GM12891 (cell line): Measurements from ENCODE around the gene KDM5A.
"Not testable (repeated sequence)": the region's sequence is repeated elsewhere in the genome, so short reads cannot be mapped to it uniquely, and the experiment has no call there.

Experiments
- DNase-seq: peaks from one replicate; pipeline ENCODE4 v3.0.0; 2011; ENCODE audit warnings: low spot score; ENCODE audit not compliant: insufficient read length
- FAIRE-seq: peaks from 2 replicates; lab custom pipeline; 2011; peaks lifted over from hg19 to GRCh38; lab: Jason Lieb, UNC
- PAX5 ChIP-seq: IDR thresholded peaks from 2 replicates; pipeline ENCODE4 v1.6.1; 2011; ENCODE audit warnings: low read length, moderate library complexity, mild to moderate bottlenecking; ENCODE audit not compliant: insufficient read depth, severe bottlenecking
- POLR2A ChIP-seq: IDR thresholded peaks from 2 replicates; pipeline ENCODE4 v1.6.1; 2011; ENCODE audit warnings: low read depth, low read length, control low read depth
- POLR2AphosphoS5 ChIP-seq: IDR thresholded peaks from 2 replicates; pipeline ENCODE4 v1.6.1; 2011; ENCODE audit warnings: low read depth, low read length, control low read depth
- POU2F2 ChIP-seq: IDR thresholded peaks from 2 replicates; pipeline ENCODE4 v1.6.1; 2011; ENCODE audit warnings: low read depth, mild to moderate bottlenecking, control low read depth, low read length, moderate library complexity
- SPI1 ChIP-seq: IDR thresholded peaks from 2 replicates; pipeline ENCODE4 v1.6.1; 2011; ENCODE audit warnings: low read depth, low read length, control low read depth
- TAF1 ChIP-seq: IDR thresholded peaks from 2 replicates; pipeline ENCODE4 v1.6.1; 2011; ENCODE audit warnings: low read depth, low read length, control low read depth

The KDM5A gene

GRCh38 chr12:304805-305204 is 84.3 kb downstream of the KDM5A start:
- DNase-seq: no peak
- peak; percentile 65 for FAIRE-seq

GRCh38 chr12:302766-303165 is 86.4 kb downstream of the KDM5A start:
- FAIRE-seq, DNase-seq: not testable (repeated sequence)

More at GRCh38 chr12:304805-305204, 84.3 kb downstream of the KDM5A start:
- TF ChIP-seq TAF1 (no peak), SPI1 (no peak), POLR2A (no peak), POU2F2 (no peak), POLR2AphosphoS5 (no peak), PAX5 (no peak)

- not testable (repeated sequence) for FAIRE-seq, DNase-seq
Measured at GRCh38 chr12:300166-300565, 89.0 kb downstream of the KDM5A start.

- DNase-seq, FAIRE-seq: not testable (repeated sequence)
Measured at GRCh38 chr12:299511-299910, 89.6 kb downstream of the KDM5A start.

- DNase-seq, FAIRE-seq: not testable (repeated sequence)
Measured at GRCh38 chr12:298059-298458, 91.1 kb downstream of the KDM5A start.

GRCh38 chr12:295132-295531 is 94.0 kb downstream of the KDM5A start:
- TF ChIP-seq POLR2A (no peak), POLR2AphosphoS5 (no peak)
- no peak for FAIRE-seq

GRCh38 chr12:293199-293598 is 95.9 kb downstream of the KDM5A start:
- no peak for TF ChIP-seq POU2F2
- no peak for TF ChIP-seq SPI1
- no peak for TF ChIP-seq TAF1
- TF ChIP-seq PAX5: no peak
- no peak for TF ChIP-seq POLR2A
- no peak for TF ChIP-seq POLR2AphosphoS5
- DNase-seq (no peak), FAIRE-seq (no peak)

More at GRCh38 chr12:295132-295531, 94.0 kb downstream of the KDM5A start:
- no peak for DNase-seq

- TF ChIP-seq POLR2AphosphoS5 (no peak), POU2F2 (no peak), SPI1 (no peak), TAF1 (no peak), POLR2A (no peak)
- DNase-seq: no peak
- no peak for FAIRE-seq
Measured at GRCh38 chr12:292186-292585, 96.9 kb downstream of the KDM5A start.

- peak; percentile 31 for FAIRE-seq
- TF ChIP-seq POU2F2: no peak
- TF ChIP-seq TAF1: no peak
- TF ChIP-seq SPI1: no peak
- TF ChIP-seq POLR2AphosphoS5: no peak
- no peak for TF ChIP-seq PAX5
- TF ChIP-seq POLR2A: no peak
Measured at GRCh38 chr12:291153-291723, 97.9 kb downstream of the KDM5A start.

GRCh38 chr12:288687-289086 is 100.4 kb downstream of the KDM5A start:
- TF ChIP-seq POLR2AphosphoS5 (no peak), PAX5 (no peak), POLR2A (no peak), POU2F2 (no peak), SPI1 (no peak), TAF1 (no peak)
- FAIRE-seq: peak; percentile 16

More at GRCh38 chr12:291153-291723, 97.9 kb downstream of the KDM5A start:
- DNase-seq: no peak

GRCh38 chr12:286531-287300 is 102.4 kb downstream of the KDM5A start:
- FAIRE-seq (peak; percentile 58), DNase-seq (no peak)
- no peak for TF ChIP-seq SPI1
- TF ChIP-seq TAF1: no peak
- no peak for TF ChIP-seq POLR2A
- no peak for TF ChIP-seq POU2F2
- no peak for TF ChIP-seq POLR2AphosphoS5
- no peak for TF ChIP-seq PAX5

More at GRCh38 chr12:288687-289086, 100.4 kb downstream of the KDM5A start:
- no peak for DNase-seq

GRCh38 chr12:278046-278445 is 111.1 kb downstream of the KDM5A start:
- FAIRE-seq (no peak), DNase-seq (no peak)
- TF ChIP-seq SPI1: no peak
- TF ChIP-seq PAX5: no peak
- TF ChIP-seq POLR2AphosphoS5: no peak
- no peak for TF ChIP-seq TAF1
- no peak for TF ChIP-seq POU2F2
- TF ChIP-seq POLR2A: no peak
